ENCODE results near the gene PPP3R1. TPM values are rescaled to one million over a fixed set of nuclear protein-coding genes. Genes with fewer than 3 reads are reported as not detected.

PPP3R1 gene
- polyA plus RNA-seq, 1 donor = 47.3 TPM

- no peak for DNase-seq
Observed at GRCh38 chr2:68230241-68231060, 21.9 kb downstream of the PPP3R1 start.

DNA sequence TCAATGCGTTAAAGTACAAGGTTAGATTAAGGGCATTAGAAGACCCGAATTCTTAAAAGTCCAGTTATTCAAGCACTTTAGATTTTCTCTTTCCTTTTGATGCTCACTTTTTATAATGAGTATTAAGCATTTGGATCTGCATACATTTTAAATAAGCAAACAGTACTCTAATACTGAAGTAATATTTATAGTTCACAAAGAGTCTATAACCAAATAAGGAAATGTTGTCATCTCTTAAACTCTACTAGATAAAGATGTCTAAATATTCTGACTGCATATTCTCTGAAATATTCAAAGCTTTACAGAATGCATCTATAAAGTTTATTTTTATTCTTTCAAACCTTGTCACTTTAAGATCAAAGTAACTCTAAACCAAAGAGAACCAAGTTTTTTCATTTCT lies 25.5 kb downstream of the PPP3R1 start:
- DNase-seq = no peak

DNA sequence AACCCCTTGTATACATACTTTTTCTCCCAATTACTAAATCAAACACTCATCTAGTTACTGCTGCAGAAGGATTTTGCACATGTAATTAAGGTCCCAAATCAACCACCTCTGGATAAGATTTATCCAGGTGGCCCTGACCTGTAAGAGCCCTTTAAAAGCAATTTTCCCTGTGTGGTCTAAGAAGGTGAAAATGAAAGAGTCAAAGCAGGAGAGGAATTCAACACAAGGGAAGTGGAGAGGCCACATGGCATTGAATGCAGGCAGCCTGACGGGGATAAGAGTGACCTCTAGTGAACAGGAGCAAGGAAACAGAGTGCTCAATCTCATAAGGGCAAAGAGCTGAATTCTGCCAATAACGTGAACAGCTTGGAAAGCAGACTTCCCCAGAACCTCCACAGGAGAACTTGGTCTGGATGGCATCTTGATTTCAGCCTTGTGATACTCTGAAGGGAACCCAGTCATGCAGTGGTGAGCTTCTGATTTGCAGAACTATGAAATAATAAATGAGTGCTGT lies 27.2 kb downstream of the PPP3R1 start:
- DNase-seq = no peak

- DNase-seq = no peak
Observed at GRCh38 chr2:68223419-68223818, 28.9 kb downstream of the PPP3R1 start.

DNA sequence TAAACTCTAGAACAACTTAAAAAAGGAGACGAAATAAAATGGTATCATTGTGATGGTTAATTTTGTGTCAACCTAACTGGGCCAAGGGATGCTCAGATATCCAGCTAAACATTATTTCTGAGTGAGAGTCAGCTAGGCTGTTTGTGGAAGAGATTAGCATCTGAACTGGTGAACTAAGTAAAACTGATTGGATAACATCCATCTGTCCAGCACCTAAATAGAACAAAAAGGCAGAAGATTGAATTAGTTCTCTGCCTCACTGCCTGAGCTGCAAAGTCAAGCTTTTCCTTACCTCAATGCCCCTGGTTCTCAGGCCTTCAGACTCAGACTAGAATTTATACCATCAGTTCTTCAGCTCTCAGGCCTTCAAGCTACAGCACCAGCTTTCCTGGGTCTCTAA lies 30.0 kb downstream of the PPP3R1 start:
- no peak for DNase-seq

- no peak for DNase-seq
Observed at GRCh38 chr2:68218343-68218901, 33.9 kb downstream of the PPP3R1 start.

DNA sequence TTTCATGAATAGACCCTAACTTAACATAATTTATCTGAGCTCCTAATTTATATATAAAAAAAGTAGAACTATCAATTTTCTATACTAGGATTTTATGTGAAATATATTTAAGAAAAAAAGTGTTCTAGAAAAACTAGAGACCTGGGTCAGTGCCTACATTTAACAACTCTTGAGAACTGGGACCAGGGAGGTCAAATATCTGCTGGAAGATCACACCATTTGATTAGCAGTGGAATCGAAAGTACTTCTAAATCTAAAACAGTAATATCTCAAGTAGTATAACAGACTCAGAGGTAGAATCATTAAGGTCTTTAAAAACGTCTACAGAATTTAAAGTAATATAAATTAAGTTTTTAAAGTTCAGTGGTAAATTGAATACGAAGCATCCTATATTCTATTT lies 34.6 kb downstream of the PPP3R1 start:
- no peak for DNase-seq

GRCh38 chr2:68216454-68217310 lies 35.6 kb downstream of the PPP3R1 start:
- no peak for DNase-seq

DNA sequence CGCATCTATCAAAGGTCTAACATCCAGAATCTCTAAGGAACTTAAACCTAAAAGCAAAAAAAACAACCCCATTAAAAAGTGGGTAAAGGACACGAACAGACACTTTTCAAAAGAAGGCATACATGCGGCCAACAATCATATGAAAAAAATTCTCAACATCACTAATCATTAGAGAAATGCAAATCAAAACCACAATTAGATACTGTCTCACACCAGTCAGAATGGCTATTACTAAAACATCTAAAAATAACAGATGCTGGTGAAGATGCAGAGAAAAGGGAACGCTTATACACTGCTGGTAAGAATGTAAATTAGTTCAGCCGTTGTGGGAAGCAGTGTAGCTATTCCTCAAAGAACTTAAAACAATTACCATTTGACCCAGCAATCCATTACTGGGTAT lies 38.0 kb downstream of the PPP3R1 start:
- DNase-seq = no peak

DNA sequence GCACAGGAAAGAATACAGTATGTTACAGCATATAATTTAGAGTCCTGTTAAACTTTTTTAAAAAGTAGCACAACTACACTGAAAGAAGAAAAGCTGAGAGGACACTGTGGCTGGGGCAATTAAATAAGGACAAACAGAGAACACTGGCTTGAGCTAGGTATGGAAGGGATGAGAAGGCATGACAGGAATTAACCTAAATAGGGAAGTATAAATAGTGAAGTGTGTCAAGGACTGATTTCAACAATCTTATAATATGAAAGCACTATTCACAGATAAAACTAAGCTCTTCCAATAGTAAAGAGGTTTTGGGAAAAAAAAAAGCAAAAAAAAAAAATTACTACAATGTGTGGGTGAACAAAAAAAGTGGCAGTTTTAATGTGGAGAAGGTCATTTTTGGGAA lies 45.5 kb downstream of the PPP3R1 start:
- DNase-seq = no peak

- no peak for DNase-seq
Observed at GRCh38 chr2:68203587-68203986, 48.7 kb downstream of the PPP3R1 start.

DNA sequence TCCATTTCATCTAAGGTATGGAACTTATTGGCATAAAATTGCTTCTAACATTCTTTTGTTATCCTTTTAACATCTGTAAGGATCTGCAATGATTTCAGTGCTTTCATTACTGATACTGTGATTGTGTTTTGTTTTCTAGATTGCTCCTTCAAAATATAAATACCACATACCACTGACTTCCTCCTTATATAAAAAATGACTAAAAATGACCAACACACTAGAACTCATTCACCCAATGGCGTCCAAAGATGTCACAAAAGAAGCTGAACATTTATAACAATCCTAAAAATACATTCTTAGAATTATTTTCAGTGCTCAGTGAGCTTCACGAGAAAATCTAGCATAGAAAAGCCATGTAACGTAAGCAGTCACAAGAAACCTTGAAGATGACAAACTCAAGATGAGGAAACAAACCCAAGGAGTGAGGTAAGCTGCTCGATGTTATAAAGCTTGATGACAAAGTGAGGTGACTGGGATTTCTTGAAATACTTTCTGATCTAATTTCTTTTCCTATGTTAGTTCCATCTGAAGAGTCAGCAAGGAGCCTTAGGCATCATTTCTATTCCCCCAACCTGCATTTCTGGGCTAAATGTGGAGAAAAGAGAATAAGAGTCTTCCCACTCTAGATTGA lies 52.1 kb downstream of the PPP3R1 start:
- DNase-seq = no peak

DNA sequence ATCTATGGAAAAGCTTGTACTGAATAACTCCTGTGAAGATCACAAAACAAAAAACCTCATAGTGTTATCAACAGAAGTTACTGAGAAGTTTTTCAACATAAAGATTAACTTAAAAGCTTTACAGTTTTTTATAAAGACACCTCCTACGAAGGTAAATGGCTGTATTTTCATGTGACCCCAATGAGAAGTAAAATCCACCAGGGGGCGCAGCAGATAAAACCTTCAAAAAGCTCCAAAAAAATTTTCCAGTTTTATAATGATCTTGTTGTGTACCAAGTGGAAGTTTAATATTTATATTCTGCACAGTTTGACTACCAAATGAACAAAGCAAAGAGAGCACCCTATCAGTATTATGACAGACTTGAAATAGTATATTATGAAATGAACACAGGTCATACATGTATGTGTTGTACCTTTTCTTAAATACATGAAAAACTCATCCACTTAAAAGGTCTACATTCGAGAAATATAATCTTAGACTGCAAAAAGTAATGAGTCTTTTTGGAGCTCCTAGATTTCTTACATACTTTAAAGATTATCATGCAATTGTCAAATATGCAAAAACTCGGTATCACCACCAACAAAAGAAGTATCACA lies 56.1 kb downstream of the PPP3R1 start:
- DNase-seq = no peak

DNA sequence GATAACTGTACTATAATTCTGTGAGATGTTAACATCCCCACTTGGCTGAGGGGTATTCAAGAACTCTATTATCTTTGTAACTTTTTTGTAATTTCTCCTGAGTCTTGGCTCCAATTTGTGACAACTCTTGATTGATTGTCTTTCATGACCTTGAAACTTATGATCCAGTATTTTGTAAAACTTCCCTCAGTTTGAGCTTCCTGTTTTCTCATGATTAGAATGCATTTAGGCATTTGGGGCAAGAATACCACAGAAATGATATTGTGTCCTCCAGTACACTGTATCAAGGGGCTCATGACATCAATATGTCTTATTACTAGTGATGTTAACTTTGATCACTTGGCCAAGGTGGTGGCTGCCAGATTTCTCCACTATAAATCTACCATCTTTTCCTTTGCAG lies 57.2 kb downstream of the PPP3R1 start:
- no peak for DNase-seq

- DNase-seq = no peak
Observed at GRCh38 chr2:68193787-68194372, 58.5 kb downstream of the PPP3R1 start.

DNA sequence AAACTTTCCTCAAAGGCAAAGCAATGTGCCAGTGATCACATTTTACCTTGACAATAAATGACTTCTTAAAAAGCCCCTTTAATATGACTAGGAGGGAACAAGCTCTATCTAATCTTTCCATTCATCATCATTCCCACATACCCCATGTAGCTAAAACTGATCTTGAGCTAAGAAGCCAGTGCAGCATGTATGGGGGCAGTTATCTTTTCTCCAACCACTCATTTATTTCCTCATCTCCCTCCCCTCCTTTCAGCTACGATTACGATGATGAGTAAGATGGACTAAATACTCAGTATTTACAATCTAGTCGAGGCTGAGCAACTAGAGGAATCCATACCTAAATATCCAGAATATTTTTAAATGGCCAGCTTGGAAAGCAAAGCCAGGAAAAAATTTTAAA lies 59.2 kb downstream of the PPP3R1 start:
- DNase-seq = no peak

GRCh38 chr2:68190991-68191731 lies 61.2 kb downstream of the PPP3R1 start:
- no peak for DNase-seq

DNA sequence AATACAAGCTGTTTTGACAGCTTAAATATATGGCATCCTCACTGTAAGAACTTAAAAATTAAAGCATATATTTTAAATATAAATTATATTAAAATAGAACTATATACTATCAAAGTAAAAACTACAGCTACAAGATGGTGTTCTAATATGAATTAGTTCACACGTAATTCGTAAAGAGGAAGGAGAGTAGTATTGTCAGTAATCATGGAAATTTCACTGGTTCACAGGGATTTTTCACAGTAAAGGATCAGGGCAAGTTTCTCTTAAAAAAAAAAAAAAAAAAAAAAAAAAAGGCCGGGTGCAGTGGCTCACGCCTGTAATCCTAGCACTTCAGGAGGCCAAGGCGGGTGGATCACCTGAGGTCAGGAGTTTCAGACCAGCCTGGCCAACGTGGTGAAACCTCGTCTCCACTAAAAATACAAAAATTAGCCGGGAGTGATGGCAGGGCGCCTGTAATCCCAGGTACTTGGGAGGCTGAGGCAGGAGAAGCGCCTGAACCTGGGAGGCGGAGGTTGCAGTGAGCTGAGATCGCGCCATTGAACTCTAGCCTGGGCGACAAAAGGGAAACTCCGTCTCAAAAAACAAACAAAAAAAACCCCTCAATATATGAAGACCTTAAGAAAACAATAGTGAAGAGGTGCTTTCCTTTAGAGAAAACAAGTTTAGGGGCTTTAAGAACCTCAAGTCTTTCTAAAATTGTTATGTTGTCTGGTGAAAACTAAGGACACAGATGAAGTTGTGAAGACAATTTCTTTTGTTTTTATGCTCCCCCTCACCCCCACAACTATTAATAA lies 62.1 kb downstream of the PPP3R1 start:
- no peak for DNase-seq

GRCh38 chr2:68188831-68189230 lies 63.5 kb downstream of the PPP3R1 start:
- DNase-seq = no peak

- DNase-seq = no peak
Observed at GRCh38 chr2:68187329-68187728, 65.0 kb downstream of the PPP3R1 start.
